GM10248 (cell line): ENCODE data around the gene ADCY1.

Source experiments
- CTCF ChIA-PET: fragments of 300-600 bp; sonication (Branson Sonifier 250); formaldehyde crosslinking; extraction: SDS; loops from one replicate; lab custom pipeline; 2021; ENCODE audit warnings: antibody characterized with exemption; lab: Yijun Ruan, JAX
- POLR2A ChIA-PET: fragments of 350-650 bp; sonication (Branson Sonifier 250); formaldehyde crosslinking; extraction: SDS; loops from one replicate; lab custom pipeline; 2020; ENCODE audit warnings: antibody characterized with exemption; lab: Yijun Ruan, JAX
- DNase-seq: peaks from one replicate; pipeline ENCODE4 v3.0.0; 2012; ENCODE audit errors: extremely low spot score
- TF ChIP-seq, protein P1 (sequence below): IDR thresholded peaks from 2 replicates; pipeline ENCODE4 v1.5.1; 2012; ENCODE audit warnings: mild to moderate bottlenecking, low read depth; ENCODE audit errors: extremely low read depth, missing control alignments, control extremely low read depth

ADCY1 gene

DNA sequence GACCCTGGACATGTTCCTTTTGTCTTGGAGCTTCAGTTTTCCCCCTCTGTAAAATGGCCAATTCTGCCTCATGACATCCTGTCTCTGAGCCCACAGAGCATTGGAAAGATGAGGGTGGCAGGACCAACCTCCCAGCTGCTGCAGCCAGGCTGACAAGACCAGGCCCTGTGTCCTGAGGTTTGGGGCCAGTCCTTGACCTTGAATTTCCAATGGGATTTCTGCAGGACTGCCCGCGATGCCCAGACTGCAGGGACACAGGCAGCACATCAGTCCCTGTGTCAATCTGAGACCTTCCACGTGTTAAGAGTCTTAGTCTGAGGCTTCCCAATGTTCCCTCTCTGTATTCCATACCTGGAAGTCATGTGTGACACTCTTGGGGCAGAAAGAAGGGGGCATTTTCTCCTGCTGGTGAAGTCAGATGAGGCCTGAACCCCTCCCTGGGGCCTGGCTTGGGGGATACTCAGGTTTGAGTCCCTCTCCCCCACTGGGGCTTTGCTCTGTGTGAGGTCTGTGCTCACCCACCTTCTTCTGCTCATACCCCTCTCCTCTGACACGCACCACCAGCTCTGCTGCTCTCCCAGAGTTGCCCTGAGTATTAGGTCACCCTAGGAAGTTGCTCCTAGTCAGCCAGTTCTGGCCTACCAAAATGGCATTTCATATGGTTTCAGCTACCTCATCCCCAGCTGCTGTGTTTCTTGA, 79.2 kb downstream of the ADCY1 start:
- TF ChIP-seq, protein P1, sequence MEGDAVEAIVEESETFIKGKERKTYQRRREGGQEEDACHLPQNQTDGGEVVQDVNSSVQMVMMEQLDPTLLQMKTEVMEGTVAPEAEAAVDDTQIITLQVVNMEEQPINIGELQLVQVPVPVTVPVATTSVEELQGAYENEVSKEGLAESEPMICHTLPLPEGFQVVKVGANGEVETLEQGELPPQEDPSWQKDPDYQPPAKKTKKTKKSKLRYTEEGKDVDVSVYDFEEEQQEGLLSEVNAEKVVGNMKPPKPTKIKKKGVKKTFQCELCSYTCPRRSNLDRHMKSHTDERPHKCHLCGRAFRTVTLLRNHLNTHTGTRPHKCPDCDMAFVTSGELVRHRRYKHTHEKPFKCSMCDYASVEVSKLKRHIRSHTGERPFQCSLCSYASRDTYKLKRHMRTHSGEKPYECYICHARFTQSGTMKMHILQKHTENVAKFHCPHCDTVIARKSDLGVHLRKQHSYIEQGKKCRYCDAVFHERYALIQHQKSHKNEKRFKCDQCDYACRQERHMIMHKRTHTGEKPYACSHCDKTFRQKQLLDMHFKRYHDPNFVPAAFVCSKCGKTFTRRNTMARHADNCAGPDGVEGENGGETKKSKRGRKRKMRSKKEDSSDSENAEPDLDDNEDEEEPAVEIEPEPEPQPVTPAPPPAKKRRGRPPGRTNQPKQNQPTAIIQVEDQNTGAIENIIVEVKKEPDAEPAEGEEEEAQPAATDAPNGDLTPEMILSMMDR, result no peak
- POLR2A ChIA-PET, result no interaction called here
- DNase-seq, result no peak
- CTCF ChIA-PET, result interaction anchor here (1.5 kb wide), 1 partner anchor 9 kb away, joined by 9 read pairs; no protein-coding TSS in a partner anchor

DNA sequence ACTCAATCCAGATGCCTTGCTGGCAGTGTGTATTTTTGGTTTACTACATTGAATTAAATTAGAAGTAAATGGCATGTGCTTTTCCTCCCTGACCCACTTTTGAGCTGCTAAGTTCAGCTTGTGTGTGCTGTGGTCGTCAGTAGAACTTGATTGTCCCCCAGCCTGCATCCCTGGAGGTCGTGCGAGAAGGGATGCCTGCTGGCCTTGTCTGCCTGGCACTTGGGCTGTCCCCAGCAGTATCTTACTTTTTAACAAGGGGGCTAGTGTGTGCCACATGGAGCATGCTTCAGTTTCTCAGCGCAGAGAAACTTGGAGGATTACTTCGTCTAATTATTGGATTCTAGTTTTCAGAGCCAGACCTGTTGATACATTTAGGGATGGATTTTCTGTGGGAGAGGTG, 80.2 kb downstream of the ADCY1 start:
- DNase-seq, result no peak
- ChIA-PET CTCF (interaction anchor here (1.2 to 1.4 kb wide), 2 partner anchors 9 to 10 kb away, joined by 3 to 6 read pairs; no protein-coding TSS in a partner anchor), POLR2A (no interaction called here)
- TF ChIP-seq, protein P1, result no peak

DNA sequence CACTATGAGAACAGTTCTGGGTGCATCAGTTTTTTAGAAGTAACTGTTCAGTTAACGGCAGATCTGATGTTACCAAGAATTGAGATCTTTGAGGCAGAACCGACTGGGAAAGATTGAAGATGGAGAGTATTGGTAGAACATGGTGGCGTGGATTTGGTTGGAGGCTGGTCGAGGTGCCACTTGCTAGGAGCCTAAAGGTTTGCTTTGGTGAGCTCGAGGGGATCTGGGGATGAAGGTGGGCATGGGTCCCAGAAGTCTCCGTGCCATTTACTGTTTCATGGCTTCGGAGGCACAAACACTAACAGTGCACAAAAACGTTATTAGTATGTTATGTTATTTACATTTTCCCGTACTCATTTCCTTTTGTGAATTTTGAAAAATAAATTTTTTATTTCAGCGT, 81.4 kb downstream of the ADCY1 start:
- no peak for DNase-seq
- ChIA-PET POLR2A (interaction anchor here (0.6 kb wide), 1 partner anchor 57 kb away, joined by 3 read pairs; no protein-coding TSS in a partner anchor), CTCF (interaction anchor here (1.2 to 1.4 kb wide), 2 partner anchors 8 to 9 kb away, joined by 3 to 6 read pairs; no protein-coding TSS in a partner anchor)
- TF ChIP-seq, protein P1, result no peak

DNA sequence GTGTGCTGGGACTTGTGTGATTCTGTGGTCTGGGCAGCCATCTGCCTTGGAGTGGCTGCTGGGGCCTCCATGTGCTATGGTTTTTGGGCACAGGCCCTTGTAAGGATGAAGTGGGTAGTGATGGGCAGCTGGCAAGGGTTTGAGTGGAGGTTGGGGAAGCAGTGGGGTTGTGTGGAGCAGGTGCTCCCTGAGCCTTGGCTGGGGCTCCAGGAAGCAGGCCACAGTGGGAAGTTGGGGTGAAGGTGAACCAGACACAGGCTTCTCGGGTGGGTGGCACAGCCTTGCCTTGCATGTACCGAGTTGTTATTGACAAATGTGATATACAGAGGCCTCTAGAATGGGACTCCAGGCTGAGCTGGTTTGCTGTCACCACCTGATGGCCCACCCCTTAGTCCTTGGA, 82.3 kb downstream of the ADCY1 start:
- ChIA-PET CTCF (interaction anchor here (0.9 to 1.2 kb wide), 3 partner anchors 10 to 32 kb away, joined by 3 to 4 read pairs (median 4); no protein-coding TSS in a partner anchor), POLR2A (no interaction called here)
- DNase-seq, result no peak
- TF ChIP-seq, protein P1, result no peak

DNA sequence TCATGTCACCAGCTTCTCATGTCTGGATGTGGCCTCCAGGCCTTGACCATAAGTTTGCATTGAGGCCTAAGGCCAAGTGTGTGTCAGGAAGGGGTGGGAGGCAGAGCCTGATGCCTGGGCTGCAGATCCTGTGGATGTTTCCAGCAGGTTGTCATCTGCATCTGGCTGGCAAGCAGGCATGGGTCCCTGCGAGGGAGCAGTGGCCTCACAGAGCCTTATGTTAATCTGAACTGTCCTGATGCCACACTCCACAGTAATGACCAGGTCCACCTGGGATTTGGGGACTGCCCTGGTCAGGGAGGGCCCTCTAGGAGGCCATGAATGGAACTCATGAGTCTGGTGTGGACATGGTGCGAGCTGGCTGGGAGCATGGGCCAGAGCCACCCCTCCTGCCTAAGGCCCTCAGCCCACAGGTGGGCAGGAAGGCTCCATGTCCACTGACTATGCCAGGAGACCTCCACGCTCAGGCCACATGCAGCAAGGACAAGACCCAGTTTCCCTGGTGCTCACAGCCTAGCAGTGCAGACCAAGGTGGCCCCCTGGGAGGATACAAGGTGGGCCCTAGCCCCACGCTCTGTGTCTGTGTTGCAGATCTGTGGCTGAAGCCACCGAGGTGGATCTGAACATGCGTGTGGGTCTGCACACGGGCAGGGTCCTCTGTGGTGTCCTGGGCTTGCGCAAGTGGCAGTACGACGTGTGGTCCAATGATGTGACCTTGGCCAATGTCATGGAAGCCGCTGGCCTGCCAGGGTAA, 83.1 kb downstream of the ADCY1 start:
- no peak for DNase-seq
- TF ChIP-seq, protein P1, result no peak
- ChIA-PET POLR2A (no interaction called here), CTCF (interaction anchor here (0.9 to 1.2 kb wide), 4 partner anchors 11 to 197 kb away, joined by 3 to 4 read pairs (median 4); no protein-coding TSS in a partner anchor)

DNA sequence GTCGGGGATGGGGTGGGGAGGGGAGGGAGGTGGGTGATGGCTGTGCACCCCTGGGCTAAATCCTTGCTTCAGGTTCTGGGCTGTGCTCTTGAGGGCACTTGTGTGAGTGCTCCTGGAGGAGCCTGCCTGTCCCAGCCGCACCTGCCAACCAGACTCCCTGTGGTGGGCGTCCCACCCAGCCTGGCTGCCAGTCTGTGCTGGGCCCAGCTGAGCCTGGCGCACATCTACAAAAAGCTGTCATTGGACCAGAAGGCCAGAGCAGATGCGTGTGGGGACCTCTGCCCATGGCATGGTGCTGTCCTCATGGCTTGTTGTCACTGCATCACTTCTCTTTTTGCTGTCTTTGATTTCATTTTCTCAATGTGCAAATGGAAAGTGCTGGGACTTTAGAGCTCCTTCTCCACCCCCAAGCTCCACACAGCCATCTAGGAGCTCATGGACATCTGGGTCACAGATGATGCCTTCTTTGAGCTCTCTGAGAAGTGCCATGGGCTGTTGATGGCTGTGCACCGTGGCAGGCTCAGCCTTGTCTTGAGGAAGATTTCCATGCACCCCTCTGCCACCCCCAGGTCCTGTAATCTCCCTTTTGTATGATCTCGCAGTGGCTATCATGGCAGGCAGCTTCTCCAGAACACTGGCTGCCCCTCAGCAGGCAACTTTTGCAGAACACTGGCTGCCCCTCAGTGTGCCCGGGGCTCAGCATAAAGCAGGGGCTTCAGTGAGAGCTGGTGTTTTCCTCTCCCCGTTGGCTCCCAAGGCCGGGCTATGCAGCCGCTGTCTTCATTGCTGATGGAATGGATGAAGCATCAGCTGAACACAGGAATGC, 83.9 kb downstream of the ADCY1 start:
- TF ChIP-seq, protein P1, result no peak
- DNase-seq, result no peak
- POLR2A ChIA-PET, result no interaction called here
- CTCF ChIA-PET, result interaction anchor here (0.9 to 1.3 kb wide), 2 partner anchors 196 to 260 kb away, joined by 3 read pairs; no protein-coding TSS in a partner anchor
